BE2C (cell line): ENCODE measurements around the gene CD58.

Experiments used
- DNase-seq: peaks from one replicate; pipeline ENCODE4 v3.0.0-alpha.2; 2020
- H3K27me3 ChIP-seq: fragments of 250-450 bp; sonication (Bioruptor Pico); 2 replicates; pipeline ENCODE4 v1.5.1; 2020; ENCODE audit warnings: mild to moderate bottlenecking
- H3K36me3 ChIP-seq: fragments of 250-450 bp; sonication (Bioruptor Pico); 2 replicates; pipeline ENCODE4 v1.5.1; 2020; ENCODE audit warnings: mild to moderate bottlenecking
- H3K4me1 ChIP-seq: fragments of 250-450 bp; sonication (Bioruptor Pico); 2 replicates; pipeline ENCODE4 v1.5.1; 2020
- H3K4me3 ChIP-seq: 2 replicates; pipeline ENCODE4 v1.5.1; 2011; ENCODE audit warnings: low read depth, low read length
- H3K9me3 ChIP-seq: fragments of 250-450 bp; sonication (Bioruptor Pico); 2 replicates; pipeline ENCODE4 v1.5.1; 2020
- TF ChIP-seq, protein P1 (sequence below): IDR thresholded peaks from 2 replicates; pipeline ENCODE4 v1.5.1; 2012; ENCODE audit warnings: mild to moderate bottlenecking, low read depth, low read length

The CD58 gene

GRCh38 chr1:116491700-116492357 is 79.0 kb downstream of the CD58 start:
- DNase-seq, result no peak
- H3K4me1 ChIP-seq, result peaks cover 21% of the 10 kb centered on the region
- H3K4me3 ChIP-seq, result no peak overlapping the region

DNA sequence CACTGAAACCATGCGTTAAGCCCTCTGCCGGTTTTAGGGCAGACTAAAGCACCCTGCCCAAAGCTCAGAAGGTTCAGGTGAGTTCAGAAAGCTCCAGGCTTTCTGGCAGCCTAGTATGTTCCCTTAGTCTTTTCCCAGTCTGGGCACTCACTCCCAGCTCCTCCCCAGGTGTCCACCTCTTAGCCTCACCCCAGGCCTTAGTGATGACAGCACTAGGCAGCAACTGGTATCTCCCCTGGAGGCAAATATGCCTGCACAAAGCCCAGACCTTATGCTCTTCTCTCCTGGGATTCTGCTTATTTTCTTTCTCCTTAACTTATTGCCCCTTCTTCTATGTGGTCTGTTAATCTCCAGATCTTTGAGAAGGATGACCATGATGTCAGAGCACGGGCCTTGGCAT is 80.2 kb downstream of the CD58 start:
- no peaks in the 10 kb centered on the region for H3K27me3 ChIP-seq
- H3K4me1 ChIP-seq, result peaks cover 21% of the 10 kb centered on the region
- H3K4me3 ChIP-seq, result no peak overlapping the region
- no peaks in the 10 kb centered on the region for H3K36me3 ChIP-seq
- H3K9me3 ChIP-seq, result no peaks in the 10 kb centered on the region
- TF ChIP-seq, protein P1, sequence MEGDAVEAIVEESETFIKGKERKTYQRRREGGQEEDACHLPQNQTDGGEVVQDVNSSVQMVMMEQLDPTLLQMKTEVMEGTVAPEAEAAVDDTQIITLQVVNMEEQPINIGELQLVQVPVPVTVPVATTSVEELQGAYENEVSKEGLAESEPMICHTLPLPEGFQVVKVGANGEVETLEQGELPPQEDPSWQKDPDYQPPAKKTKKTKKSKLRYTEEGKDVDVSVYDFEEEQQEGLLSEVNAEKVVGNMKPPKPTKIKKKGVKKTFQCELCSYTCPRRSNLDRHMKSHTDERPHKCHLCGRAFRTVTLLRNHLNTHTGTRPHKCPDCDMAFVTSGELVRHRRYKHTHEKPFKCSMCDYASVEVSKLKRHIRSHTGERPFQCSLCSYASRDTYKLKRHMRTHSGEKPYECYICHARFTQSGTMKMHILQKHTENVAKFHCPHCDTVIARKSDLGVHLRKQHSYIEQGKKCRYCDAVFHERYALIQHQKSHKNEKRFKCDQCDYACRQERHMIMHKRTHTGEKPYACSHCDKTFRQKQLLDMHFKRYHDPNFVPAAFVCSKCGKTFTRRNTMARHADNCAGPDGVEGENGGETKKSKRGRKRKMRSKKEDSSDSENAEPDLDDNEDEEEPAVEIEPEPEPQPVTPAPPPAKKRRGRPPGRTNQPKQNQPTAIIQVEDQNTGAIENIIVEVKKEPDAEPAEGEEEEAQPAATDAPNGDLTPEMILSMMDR, result no peak
- no peak for DNase-seq

More at GRCh38 chr1:116491700-116492357, 79.0 kb downstream of the CD58 start:
- H3K36me3 ChIP-seq, result no peaks in the 10 kb centered on the region
- H3K9me3 ChIP-seq, result no peaks in the 10 kb centered on the region
- no peaks in the 10 kb centered on the region for H3K27me3 ChIP-seq
- TF ChIP-seq, protein P1, result no peak

- H3K27me3 ChIP-seq, result no peaks in the 10 kb centered on the region
- no peak overlapping the region for H3K4me3 ChIP-seq
- no peaks in the 10 kb centered on the region for H3K9me3 ChIP-seq
- H3K4me1 ChIP-seq, result peaks cover 25% of the 10 kb centered on the region
- no peak for DNase-seq
- TF ChIP-seq, protein P1, result no peak
- H3K36me3 ChIP-seq, result no peaks in the 10 kb centered on the region
These were observed 81.6 kb downstream of the CD58 start for GRCh38 chr1:116489231-116489697.

DNA sequence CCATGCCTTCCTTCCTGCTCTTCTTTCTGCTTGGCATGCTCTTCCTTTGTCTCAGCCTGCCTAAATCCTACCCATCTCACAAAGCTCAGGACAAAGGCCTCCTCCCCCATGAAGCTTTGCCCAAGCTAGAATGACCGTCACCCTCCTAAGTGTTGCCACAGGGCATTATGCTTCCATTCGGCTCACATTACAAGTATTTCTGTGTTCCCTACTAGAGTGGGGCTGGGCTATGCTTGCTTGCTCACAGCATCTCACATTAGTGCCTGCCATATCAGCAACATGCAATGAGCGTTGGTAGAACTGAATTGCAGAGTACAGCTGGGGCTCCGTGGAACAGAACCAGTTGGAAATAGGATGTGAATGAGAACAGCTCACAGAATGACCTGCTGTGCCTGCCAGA is 82.8 kb downstream of the CD58 start:
- Histone ChIP-seq H3K27me3 (no peaks in the 10 kb centered on the region), H3K9me3 (no peaks in the 10 kb centered on the region), H3K4me3 (no peak overlapping the region), H3K4me1 (peaks cover 37% of the 10 kb centered on the region), H3K36me3 (no peaks in the 10 kb centered on the region)
- no peak for DNase-seq
- TF ChIP-seq, protein P1, result no peak

GRCh38 chr1:116487583-116487982 is 83.2 kb downstream of the CD58 start:
- DNase-seq, result no peak
- H3K4me3 ChIP-seq, result no peak overlapping the region
- TF ChIP-seq, protein P1, result no peak
- H3K27me3 ChIP-seq, result no peaks in the 10 kb centered on the region
- H3K36me3 ChIP-seq, result no peaks in the 10 kb centered on the region
- H3K9me3 ChIP-seq, result no peaks in the 10 kb centered on the region
- H3K4me1 ChIP-seq, result peaks cover 41% of the 10 kb centered on the region

DNA sequence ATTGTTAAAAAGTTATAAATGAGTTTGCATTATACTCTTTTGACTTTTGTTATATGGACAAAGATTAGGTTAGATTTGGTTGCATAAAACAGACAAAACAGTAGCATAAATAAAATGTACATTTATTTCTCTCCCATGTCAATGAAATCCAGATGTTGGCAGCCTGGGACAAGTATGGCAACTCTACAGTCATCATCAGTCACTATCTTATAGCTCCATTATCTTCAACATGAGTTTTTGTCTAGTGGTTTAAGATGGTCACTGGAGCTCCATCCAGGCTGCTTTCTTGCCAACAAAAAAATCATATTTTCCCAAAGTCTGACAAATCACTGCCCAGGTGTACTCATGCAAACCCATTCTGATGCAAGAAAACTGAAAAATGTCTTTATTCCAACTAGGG is 83.8 kb downstream of the CD58 start:
- DNase-seq, result no peak
- no peaks in the 10 kb centered on the region for H3K27me3 ChIP-seq
- peaks cover 41% of the 10 kb centered on the region for H3K4me1 ChIP-seq
- H3K36me3 ChIP-seq, result no peaks in the 10 kb centered on the region
- H3K9me3 ChIP-seq, result no peaks in the 10 kb centered on the region
- TF ChIP-seq, protein P1, result no peak
- no peak overlapping the region for H3K4me3 ChIP-seq
